ENCODE results near the gene CYP2S1.

- TF ChIP-seq, protein P1, sequence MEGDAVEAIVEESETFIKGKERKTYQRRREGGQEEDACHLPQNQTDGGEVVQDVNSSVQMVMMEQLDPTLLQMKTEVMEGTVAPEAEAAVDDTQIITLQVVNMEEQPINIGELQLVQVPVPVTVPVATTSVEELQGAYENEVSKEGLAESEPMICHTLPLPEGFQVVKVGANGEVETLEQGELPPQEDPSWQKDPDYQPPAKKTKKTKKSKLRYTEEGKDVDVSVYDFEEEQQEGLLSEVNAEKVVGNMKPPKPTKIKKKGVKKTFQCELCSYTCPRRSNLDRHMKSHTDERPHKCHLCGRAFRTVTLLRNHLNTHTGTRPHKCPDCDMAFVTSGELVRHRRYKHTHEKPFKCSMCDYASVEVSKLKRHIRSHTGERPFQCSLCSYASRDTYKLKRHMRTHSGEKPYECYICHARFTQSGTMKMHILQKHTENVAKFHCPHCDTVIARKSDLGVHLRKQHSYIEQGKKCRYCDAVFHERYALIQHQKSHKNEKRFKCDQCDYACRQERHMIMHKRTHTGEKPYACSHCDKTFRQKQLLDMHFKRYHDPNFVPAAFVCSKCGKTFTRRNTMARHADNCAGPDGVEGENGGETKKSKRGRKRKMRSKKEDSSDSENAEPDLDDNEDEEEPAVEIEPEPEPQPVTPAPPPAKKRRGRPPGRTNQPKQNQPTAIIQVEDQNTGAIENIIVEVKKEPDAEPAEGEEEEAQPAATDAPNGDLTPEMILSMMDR (IDR thresholded peaks at IDR 0.05; ENCODE audit: poor library complexity, severe bottlenecking) = no peak
- TF ChIP-seq POLR2AphosphoS5 (IDR thresholded peaks at IDR 0.05) = no peak
- TF ChIP-seq EZH2 (IDR thresholded peaks at IDR 0.05; ENCODE audit: borderline replicate concordance, insufficient read depth, low read length, poor library complexity, severe bottlenecking) = no peak
- no peak for TF ChIP-seq REST (IDR thresholded peaks at IDR 0.05; ENCODE audit: borderline replicate concordance)
- no peak for TF ChIP-seq RAD21 (conservative IDR thresholded peaks at IDR 0.05)
- no peak for TF ChIP-seq EP300 (conservative IDR thresholded peaks at IDR 0.05; ENCODE audit: poor library complexity, severe bottlenecking)
- no peak for TF ChIP-seq SMC3 (conservative IDR thresholded peaks at IDR 0.05; ENCODE audit: poor library complexity)
These were observed 31.6 kb downstream of the CYP2S1 start for GRCh38 chr19:41224632-41225031.

All from neural cell (in vitro differentiated cells).